ENCODE measurements around the gene EEF2. TPM values are rescaled to one million over a fixed set of nuclear protein-coding genes. Genes with fewer than 3 reads are reported as not detected.

Gene EEF2
- total RNA-seq, 2 experiments from 2014 or later: 1,633 to 3,507 TPM

DNA sequence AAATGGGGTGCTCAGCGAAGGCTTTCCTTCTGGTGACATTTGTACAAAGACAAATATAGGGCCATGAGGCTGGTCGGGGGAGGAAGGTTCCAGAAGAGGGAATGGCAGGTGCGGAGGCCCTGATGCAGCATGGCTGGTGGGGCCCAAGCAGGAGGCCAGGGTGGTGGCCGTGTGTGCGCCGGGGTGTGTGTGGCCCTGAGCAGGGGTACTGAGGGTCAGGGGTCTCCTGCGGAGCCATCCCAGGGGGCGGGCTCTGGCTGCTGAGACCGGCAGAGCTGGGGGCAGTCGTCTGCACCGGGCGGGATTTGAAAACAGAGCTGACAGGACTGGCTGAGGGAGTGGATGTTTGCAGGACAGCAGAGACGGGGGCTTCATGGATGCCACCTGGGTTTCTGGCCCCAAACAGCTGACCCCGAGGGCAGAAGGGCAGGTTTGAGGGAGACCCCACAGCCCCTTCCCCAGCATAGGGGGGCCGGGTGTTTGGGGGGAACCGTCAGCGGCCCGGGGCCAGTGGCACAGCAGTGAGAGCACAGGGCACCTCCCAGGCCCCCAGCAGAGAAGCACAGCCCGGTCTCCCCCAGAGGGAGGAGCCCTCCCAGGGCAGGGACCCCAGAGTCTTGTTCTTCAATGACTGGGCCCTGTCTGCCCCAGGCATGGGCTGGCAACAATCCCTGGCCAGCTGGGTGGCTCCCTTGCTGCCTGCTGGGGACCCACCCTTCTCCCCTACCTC, 33.7 kb upstream of the EEF2 start:
- peaks cover 51% of the 10 kb centered on the region; the same call in 1 of the 2 replicates for H3K36me3 ChIP-seq (ENCODE audit: insufficient read depth, low read length)
- no peak overlapping the region for H2AFZ ChIP-seq (ENCODE audit: low read length)
- peaks cover 6% of the 10 kb centered on the region for H3K4me1 ChIP-seq (ENCODE audit: insufficient read depth, low read length, poor library complexity, severe bottlenecking)
- H3K4me3 ChIP-seq (ENCODE audit: low read depth, low read length, poor library complexity, severe bottlenecking): no peak overlapping the region
- H4K20me1 ChIP-seq (ENCODE audit: insufficient read depth, low read length): no peaks in the 10 kb centered on the region
- ChIA-PET POLR2A (no interaction called here), CTCF (ENCODE audit: unreplicated experiment) (no interaction called here)
- peaks cover 5% of the 10 kb centered on the region; the same call in 1 of the 2 replicates for H3K79me2 ChIP-seq (ENCODE audit: insufficient read depth, low read depth, low read length)
- DNase-seq (ENCODE audit: low spot score): no peak
- no peak overlapping the region for H3K4me2 ChIP-seq (ENCODE audit: low read length)
- TF ChIP-seq, protein P1, sequence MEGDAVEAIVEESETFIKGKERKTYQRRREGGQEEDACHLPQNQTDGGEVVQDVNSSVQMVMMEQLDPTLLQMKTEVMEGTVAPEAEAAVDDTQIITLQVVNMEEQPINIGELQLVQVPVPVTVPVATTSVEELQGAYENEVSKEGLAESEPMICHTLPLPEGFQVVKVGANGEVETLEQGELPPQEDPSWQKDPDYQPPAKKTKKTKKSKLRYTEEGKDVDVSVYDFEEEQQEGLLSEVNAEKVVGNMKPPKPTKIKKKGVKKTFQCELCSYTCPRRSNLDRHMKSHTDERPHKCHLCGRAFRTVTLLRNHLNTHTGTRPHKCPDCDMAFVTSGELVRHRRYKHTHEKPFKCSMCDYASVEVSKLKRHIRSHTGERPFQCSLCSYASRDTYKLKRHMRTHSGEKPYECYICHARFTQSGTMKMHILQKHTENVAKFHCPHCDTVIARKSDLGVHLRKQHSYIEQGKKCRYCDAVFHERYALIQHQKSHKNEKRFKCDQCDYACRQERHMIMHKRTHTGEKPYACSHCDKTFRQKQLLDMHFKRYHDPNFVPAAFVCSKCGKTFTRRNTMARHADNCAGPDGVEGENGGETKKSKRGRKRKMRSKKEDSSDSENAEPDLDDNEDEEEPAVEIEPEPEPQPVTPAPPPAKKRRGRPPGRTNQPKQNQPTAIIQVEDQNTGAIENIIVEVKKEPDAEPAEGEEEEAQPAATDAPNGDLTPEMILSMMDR (conservative IDR thresholded peaks at IDR 0.05; ENCODE audit: low read length): no peak
- no peak for TF ChIP-seq EZH2phosphoT487 (IDR thresholded peaks at IDR 0.05; ENCODE audit: borderline replicate concordance, low read depth, low read length)
- intact Hi-C loops (cut with micrococcal nuclease; ENCODE audit: unreplicated experiment): no loop called here
- BruUV-seq (replicated peaks): no TSS peak
- no peak overlapping the region for H3K27ac ChIP-seq (ENCODE audit: low read depth, low read length, poor library complexity, severe bottlenecking)
- no peaks in the 10 kb centered on the region for H3K9me2 ChIP-seq (ENCODE audit: insufficient read depth, low read length)
- H3K9me3 ChIP-seq (ENCODE audit: low read length): no peaks in the 10 kb centered on the region

DNA sequence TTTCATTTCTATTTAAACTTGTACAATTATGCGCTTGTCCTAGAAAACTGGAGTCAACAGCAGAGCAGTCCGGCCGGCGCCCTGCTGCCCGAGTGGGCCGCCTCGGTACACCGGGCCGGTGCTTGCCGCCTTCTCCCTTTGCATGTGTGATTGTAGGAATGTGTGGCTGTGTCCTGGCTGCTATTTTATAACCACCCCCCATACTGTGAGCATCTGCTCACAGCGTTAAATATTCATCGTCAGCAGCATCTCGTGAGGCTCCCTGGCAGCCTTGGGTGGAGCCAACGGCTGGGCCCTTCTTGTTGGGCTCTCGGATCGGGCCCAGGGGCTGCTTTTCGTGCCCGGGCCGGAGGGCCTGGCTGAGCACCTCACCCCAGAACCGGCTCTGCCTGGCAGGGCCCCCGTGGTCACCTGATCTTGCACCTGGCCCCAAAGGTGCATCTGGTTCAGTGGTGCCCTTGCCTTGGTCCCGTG, 32.9 kb upstream of the EEF2 start:
- no peaks in the 10 kb centered on the region for H3K9me2 ChIP-seq (ENCODE audit: insufficient read depth, low read length)
- intact Hi-C loops (cut with micrococcal nuclease; ENCODE audit: unreplicated experiment): no loop called here
- peaks cover 5% of the 10 kb centered on the region; the same call in 1 of the 2 replicates for H3K79me2 ChIP-seq (ENCODE audit: insufficient read depth, low read depth, low read length)
- POLR2A ChIA-PET: no interaction called here
- no peak overlapping the region for H3K4me3 ChIP-seq (ENCODE audit: low read depth, low read length, poor library complexity, severe bottlenecking)
- no peaks in the 10 kb centered on the region for H3K9me3 ChIP-seq (ENCODE audit: low read length)
- no peak overlapping the region for H3K4me2 ChIP-seq (ENCODE audit: low read length)
- peaks cover 55% of the 10 kb centered on the region for H3K36me3 ChIP-seq (ENCODE audit: insufficient read depth, low read length)
- H4K20me1 ChIP-seq (ENCODE audit: insufficient read depth, low read length): no peaks in the 10 kb centered on the region
- BruUV-seq (replicated peaks): no TSS peak
- no peak for DNase-seq (ENCODE audit: low spot score)
- CTCF ChIA-PET (ENCODE audit: unreplicated experiment): no interaction called here
- peaks cover 6% of the 10 kb centered on the region for H3K4me1 ChIP-seq (ENCODE audit: insufficient read depth, low read length, poor library complexity, severe bottlenecking)
- no peak for TF ChIP-seq EZH2phosphoT487 (IDR thresholded peaks at IDR 0.05; ENCODE audit: borderline replicate concordance, low read depth, low read length)
- TF ChIP-seq, protein P1 (conservative IDR thresholded peaks at IDR 0.05; ENCODE audit: low read length): no peak
- no peak overlapping the region for H3K27ac ChIP-seq (ENCODE audit: low read depth, low read length, poor library complexity, severe bottlenecking)
- H2AFZ ChIP-seq (ENCODE audit: low read length): no peak overlapping the region
